ENCODE measurements around the gene B3GALT6. TPM values are rescaled to one million over a fixed set of nuclear protein-coding genes. Genes with fewer than 3 reads are reported as not detected.

The B3GALT6 gene
- total RNA-seq, 1 experiment from 2014 or later = 27.1 TPM

GRCh38 chr1:1227386-1227785 lies 4.7 kb upstream of the B3GALT6 start:
- no peak overlapping the region for H3K27ac ChIP-seq (ENCODE audit: insufficient read length, low read depth, low read length)
- H3K4me1 Mint-ChIP-seq = peaks cover 7 to 8% of the 10 kb centered on the region in 2 experiments
- no peaks in the 10 kb centered on the region for H4K20me1 ChIP-seq (ENCODE audit: control insufficient read depth, insufficient read depth, insufficient read length)
- H2AFZ ChIP-seq (ENCODE audit: low read length) = no peak overlapping the region
- H4K5ac ChIP-seq (ENCODE audit: insufficient read length, low read depth, low read length) = no peak overlapping the region
- no peak overlapping the region for H2BK20ac ChIP-seq (ENCODE audit: low read depth, low read length, poor library complexity, severe bottlenecking)
- no peak overlapping the region for H4K91ac ChIP-seq (ENCODE audit: insufficient read length, low read depth, low read length)
- no peak for DNase-seq
- H3K4me1 ChIP-seq (ENCODE audit: insufficient read depth, low read length) = no peaks in the 10 kb centered on the region
- H3K23ac ChIP-seq (ENCODE audit: insufficient read length, low read depth, low read length) = no peak overlapping the region
- no peak overlapping the region for H2AK5ac ChIP-seq (ENCODE audit: insufficient read length, low read length)
- no peaks in the 10 kb centered on the region for H3K27me3 ChIP-seq (ENCODE audit: insufficient read depth, low read length)
- H3K4me3 Mint-ChIP-seq = no peak overlapping the region
- H2BK15ac ChIP-seq (ENCODE audit: low read depth, low read length) = no peak overlapping the region
- H2BK12ac ChIP-seq (ENCODE audit: insufficient read length, low read depth, low read length) = no peak overlapping the region
- H3K27ac Mint-ChIP-seq = no peak overlapping the region
- no peak overlapping the region for H3K18ac ChIP-seq (ENCODE audit: insufficient read length, low read depth, low read length)
- no peak overlapping the region for H3K9ac ChIP-seq (ENCODE audit: extremely low read depth, insufficient read length, low read length)
- no peaks in the 10 kb centered on the region for H3K9me3 ChIP-seq (ENCODE audit: control insufficient read depth, low read depth, low read length)
- H4K8ac ChIP-seq (replicated peaks; ENCODE audit: insufficient read length, low read depth, low read length) = no peak overlapping the region
- no peaks in the 10 kb centered on the region for H3K9me3 Mint-ChIP-seq
- peaks cover 22 to 53% (median 47%) of the 10 kb centered on the region in 3 experiments for H3K36me3 Mint-ChIP-seq (ENCODE audit: insufficient read depth in 1 of 3, low read depth in 3 of 3)
- no peak overlapping the region for H2BK5ac ChIP-seq (ENCODE audit: insufficient read length, low read length)
- H3K4me2 ChIP-seq (ENCODE audit: insufficient read depth, insufficient read length, low read length) = no peak overlapping the region
- H2BK120ac ChIP-seq (ENCODE audit: low read depth, low read length, poor library complexity, severe bottlenecking) = no peak overlapping the region
- H3K79me2 ChIP-seq (ENCODE audit: insufficient read depth, low read length) = peaks cover 2% of the 10 kb centered on the region; the same call in 1 of the 2 replicates
- H3K23me2 ChIP-seq (ENCODE audit: insufficient read length, low read depth, low read length, poor library complexity, severe bottlenecking) = peaks cover 6% of the 10 kb centered on the region
- no peaks in the 10 kb centered on the region for H3K27me3 Mint-ChIP-seq (ENCODE audit: low read depth)
- peaks cover 2% of the 10 kb centered on the region for H3K79me1 ChIP-seq (ENCODE audit: insufficient read depth, low read depth, low read length, poor library complexity, severe bottlenecking)
- H3K4ac ChIP-seq (ENCODE audit: low read depth, low read length) = no peak overlapping the region
- TF ChIP-seq CTCF (conservative IDR thresholded peaks at IDR 0.05) = no peak
- no peak overlapping the region for H3K56ac ChIP-seq (ENCODE audit: insufficient read length, low read depth, low read length)
- no peak overlapping the region for H3T11ph ChIP-seq (ENCODE audit: low read length)
- WGBS (ENCODE audit: extremely low coverage, insufficient read length, low lambda C conversion rate) = no CpG with 5 or more reads among the region's 25 CpGs
- H3K14ac ChIP-seq (ENCODE audit: insufficient read depth, low read length) = no peak overlapping the region

All from H9 (cell line).